CD8-positive, alpha-beta memory T cell (primary cell): ENCODE data around the gene SPOCK1. TPM values are rescaled to one million over a fixed set of nuclear protein-coding genes. Genes with fewer than 3 reads are reported as not detected.

Source experiments
- CTCF ChIA-PET: fragments of 350-600 bp; sonication (Branson Sonifier 250); formaldehyde crosslinking; loops from one replicate; lab custom pipeline; 2021; ENCODE audit warnings: antibody characterized with exemption; lab: Charles Lee
- POLR2A ChIA-PET: fragments of 350-600 bp; sonication (Branson Sonifier 250); formaldehyde crosslinking; loops from one replicate; lab custom pipeline; 2021; ENCODE audit warnings: antibody characterized with exemption; lab: Charles Lee
- DNase-seq, 5 donors: peaks; one replicate each; pipeline versions ENCODE4 v3.0.0 to v3.0.0-alpha.2; 2020 to 2022; ENCODE audit warnings: mixed read lengths in 1 of 5
- H3K27ac ChIP-seq: one replicate; pipeline ENCODE4 v1.7.0; 2013; ENCODE audit warnings: low read depth, mild to moderate bottlenecking, low read length, moderate library complexity
- H3K27me3 ChIP-seq: 2 replicates; pipeline ENCODE4 v1.7.0; 2013; ENCODE audit warnings: low read length, mild to moderate bottlenecking; ENCODE audit not compliant: insufficient read depth, poor library complexity, severe bottlenecking
- H3K36me3 ChIP-seq: 2 replicates; pipeline ENCODE4 v1.7.0; 2013; ENCODE audit warnings: mild to moderate bottlenecking, low read length, moderate library complexity; ENCODE audit not compliant: insufficient read depth
- H3K4me1 ChIP-seq: 2 replicates; pipeline ENCODE4 v1.7.0; 2013; ENCODE audit warnings: mild to moderate bottlenecking, low read length, moderate library complexity; ENCODE audit not compliant: insufficient read depth
- H3K4me3 ChIP-seq: 2 replicates; pipeline ENCODE4 v1.7.0; 2013; ENCODE audit warnings: mild to moderate bottlenecking, low read length
- H3K9me3 ChIP-seq: 2 replicates; pipeline ENCODE4 v1.7.0; 2013; ENCODE audit warnings: mild to moderate bottlenecking, low read length
- H3K27ac Mint-ChIP-seq, 8 donors: one replicate each; pipeline ENCODE4 v1.8.0; 2020 to 2021; ENCODE audit warnings: mixed read lengths in 8 of 8, mild to moderate bottlenecking in 6 of 8, inconsistent platforms in 3 of 8, moderate library complexity in 3 of 8
- H3K27me3 Mint-ChIP-seq, 2 donors: one replicate each; pipeline ENCODE4 v1.8.0; 2020 to 2021; ENCODE audit warnings: mixed read lengths in 2 of 2, mild to moderate bottlenecking in 1 of 2, moderate library complexity in 1 of 2
- H3K36me3 Mint-ChIP-seq, 3 donors: one replicate each; pipeline ENCODE4 v1.8.0; 2020 to 2021; ENCODE audit warnings: mixed read lengths in 3 of 3, inconsistent platforms in 1 of 3, mild to moderate bottlenecking in 1 of 3
- H3K4me1 Mint-ChIP-seq, 3 donors: one replicate each; pipeline ENCODE4 v1.8.0; 2020 to 2021; ENCODE audit warnings: mixed read lengths in 3 of 3, inconsistent platforms in 1 of 3, mild to moderate bottlenecking in 1 of 3
- H3K4me3 Mint-ChIP-seq, 7 donors: one replicate each; pipeline ENCODE4 v1.8.0; 2020 to 2021; ENCODE audit warnings: mixed read lengths in 7 of 7, mild to moderate bottlenecking in 6 of 7, moderate library complexity in 4 of 7, inconsistent platforms in 2 of 7
- H3K9me3 Mint-ChIP-seq, 5 donors: one replicate each; pipeline ENCODE4 v1.8.0; 2020 to 2022; ENCODE audit warnings: mixed read lengths in 5 of 5, mild to moderate bottlenecking in 3 of 5, moderate library complexity in 2 of 5, inconsistent platforms in 1 of 5
- polyA plus RNA-seq: library from polyadenylated mRNA; unstranded; fragments of 300-500 nt; fragmentation: Illumina TruSeq; gene quantifications from one replicate; pipeline ENCODE4 v1.2.3, GENCODE V29; 2021
- total RNA-seq, 2 experiments: library from RNA; stranded (reverse); gene quantifications; one replicate each; pipeline ENCODE4 v1.2.3, GENCODE V29; 2021

Gene SPOCK1
- total and polyA plus RNA-seq, 3 experiments from 2014 or later = not detected

- ChIA-PET CTCF (no interaction called here), POLR2A (no interaction called here)
- Mint-ChIP-seq H3K9me3 (peaks cover 0 to 14% (median 5%) of the 10 kb centered on the region in 5 donors), H3K27me3 (peaks cover 11 to 42% of the 10 kb centered on the region in 2 donors), H3K27ac (no peak overlapping the region), H3K4me3 (no peak overlapping the region), H3K4me1 (no peaks in the 10 kb centered on the region), H3K36me3 (no peaks in the 10 kb centered on the region)
- H3K27ac ChIP-seq = no peak overlapping the region
- H3K27me3 ChIP-seq = no peaks in the 10 kb centered on the region
- H3K9me3 ChIP-seq = no peaks in the 10 kb centered on the region
- H3K4me3 ChIP-seq = no peak overlapping the region
- H3K36me3 ChIP-seq = no peaks in the 10 kb centered on the region
- DNase-seq = no peak
- no peaks in the 10 kb centered on the region for H3K4me1 ChIP-seq
These were observed 16.1 kb upstream of the SPOCK1 start for GRCh38 chr5:137515238-137515637.

GRCh38 chr5:137510671-137511070 lies 11.5 kb upstream of the SPOCK1 start:
- ChIA-PET POLR2A (no interaction called here), CTCF (no interaction called here)
- Mint-ChIP-seq H3K27me3 (peaks cover 7 to 48% of the 10 kb centered on the region in 2 donors), H3K4me3 (no peak overlapping the region), H3K9me3 (peaks cover 0 to 5% (median 0%) of the 10 kb centered on the region in 5 donors), H3K36me3 (no peaks in the 10 kb centered on the region), H3K4me1 (no peaks in the 10 kb centered on the region), H3K27ac (no peak overlapping the region)
- H3K36me3 ChIP-seq = no peaks in the 10 kb centered on the region
- H3K9me3 ChIP-seq = no peaks in the 10 kb centered on the region
- H3K27me3 ChIP-seq = no peaks in the 10 kb centered on the region
- no peak overlapping the region for H3K27ac ChIP-seq
- no peaks in the 10 kb centered on the region for H3K4me1 ChIP-seq
- no peak overlapping the region for H3K4me3 ChIP-seq
- DNase-seq = no peak

- no peak for DNase-seq
- peaks cover 4 to 39% of the 10 kb centered on the region in 2 donors for H3K27me3 Mint-ChIP-seq
- no peaks in the 10 kb centered on the region for H3K4me1 Mint-ChIP-seq
- Histone ChIP-seq H3K4me3 (no peak overlapping the region), H3K4me1 (no peaks in the 10 kb centered on the region), H3K27ac (no peak overlapping the region), H3K36me3 (no peaks in the 10 kb centered on the region), H3K9me3 (no peaks in the 10 kb centered on the region), H3K27me3 (no peaks in the 10 kb centered on the region)
- no peak overlapping the region for H3K4me3 Mint-ChIP-seq
- H3K36me3 Mint-ChIP-seq = no peaks in the 10 kb centered on the region
- POLR2A ChIA-PET = no interaction called here
- CTCF ChIA-PET = no interaction called here
- H3K27ac Mint-ChIP-seq = no peak overlapping the region
- peaks cover 0 to 5% (median 0%) of the 10 kb centered on the region in 5 donors for H3K9me3 Mint-ChIP-seq
These were observed 8.0 kb upstream of the SPOCK1 start for GRCh38 chr5:137507150-137507549.

DNA sequence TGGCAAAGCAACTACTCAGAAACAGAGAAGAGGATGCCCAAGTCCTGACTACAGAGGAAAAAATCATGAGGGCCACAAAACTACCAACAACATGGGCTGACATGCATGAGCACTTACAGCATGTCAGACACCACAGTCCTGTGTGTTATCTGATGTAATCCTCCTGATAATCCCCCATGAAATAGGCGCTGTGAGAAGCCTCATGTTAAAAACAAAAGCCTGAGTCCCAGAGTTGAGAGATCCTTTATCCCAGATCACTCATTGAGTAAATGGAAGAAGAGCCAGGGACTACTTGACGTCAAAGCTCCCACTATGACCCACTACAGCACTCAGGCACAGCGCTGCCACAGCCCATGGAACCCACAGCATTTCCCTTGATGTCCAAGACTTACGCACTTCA lies 7.2 kb upstream of the SPOCK1 start:
- peaks cover 4 to 33% of the 10 kb centered on the region in 2 donors for H3K27me3 Mint-ChIP-seq
- H3K9me3 ChIP-seq = no peaks in the 10 kb centered on the region
- DNase-seq = no peak
- H3K4me1 Mint-ChIP-seq = no peaks in the 10 kb centered on the region
- ChIA-PET CTCF (no interaction called here), POLR2A (no interaction called here)
- no peak overlapping the region for H3K4me3 Mint-ChIP-seq
- H3K27ac ChIP-seq = no peak overlapping the region
- no peaks in the 10 kb centered on the region for H3K36me3 ChIP-seq
- no peak overlapping the region for H3K27ac Mint-ChIP-seq
- no peak overlapping the region for H3K4me3 ChIP-seq
- H3K4me1 ChIP-seq = no peaks in the 10 kb centered on the region
- H3K9me3 Mint-ChIP-seq = no peaks in the 10 kb centered on the region
- no peaks in the 10 kb centered on the region for H3K27me3 ChIP-seq
- no peaks in the 10 kb centered on the region for H3K36me3 Mint-ChIP-seq

DNA sequence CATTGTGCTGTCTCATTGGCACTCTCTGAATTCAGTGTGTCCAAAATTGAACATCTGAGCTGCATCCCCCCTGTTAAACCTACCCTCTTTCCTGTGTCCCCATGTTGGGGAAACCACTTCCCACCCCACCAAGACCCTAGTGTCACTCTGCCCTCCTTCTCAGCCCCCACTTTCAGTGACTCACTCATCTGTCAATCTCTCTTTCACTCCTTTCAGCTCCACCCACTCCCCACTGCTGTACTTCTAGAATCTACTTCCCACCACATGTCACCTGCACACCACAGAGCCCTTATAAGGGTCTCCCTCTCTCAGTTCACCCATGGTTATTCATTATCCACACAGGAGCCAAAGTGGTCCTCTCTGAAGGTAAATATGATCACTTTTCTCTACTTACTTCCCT lies 5.8 kb upstream of the SPOCK1 start:
- H3K4me1 ChIP-seq = no peaks in the 10 kb centered on the region
- peaks cover 12 to 26% of the 10 kb centered on the region in 2 donors for H3K27me3 Mint-ChIP-seq
- ChIA-PET CTCF (no interaction called here), POLR2A (no interaction called here)
- H3K36me3 ChIP-seq = no peaks in the 10 kb centered on the region
- H3K4me3 Mint-ChIP-seq = no peak overlapping the region
- no peaks in the 10 kb centered on the region for H3K9me3 ChIP-seq
- DNase-seq = no peak
- no peaks in the 10 kb centered on the region for H3K4me1 Mint-ChIP-seq
- peaks cover 0 to 2% (median 0%) of the 10 kb centered on the region in 5 donors for H3K9me3 Mint-ChIP-seq
- no peak overlapping the region for H3K4me3 ChIP-seq
- no peaks in the 10 kb centered on the region for H3K36me3 Mint-ChIP-seq
- peak overlapping the region in 1 of 8 donors; percentile 22 for H3K27ac Mint-ChIP-seq
- H3K27me3 ChIP-seq = no peaks in the 10 kb centered on the region
- H3K27ac ChIP-seq = no peak overlapping the region

DNA sequence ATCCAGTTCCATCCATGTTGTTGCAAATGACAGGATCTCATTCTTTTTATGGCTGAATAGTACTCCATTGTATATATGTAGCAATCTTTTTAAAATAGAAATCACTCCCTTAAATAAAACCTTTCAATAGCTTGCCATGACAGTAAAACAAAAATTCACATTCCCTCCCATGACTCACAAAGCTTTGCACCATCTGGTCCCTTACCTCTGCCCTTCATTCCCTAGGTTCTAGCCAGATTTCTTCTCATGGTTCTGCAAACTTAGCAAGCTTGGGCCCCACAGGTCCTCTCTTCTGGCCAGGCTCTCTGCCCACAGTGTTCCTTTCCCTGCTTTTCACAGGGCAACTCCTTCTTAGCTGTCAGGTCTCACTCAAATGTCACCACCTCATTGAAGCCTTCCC lies 4.3 kb upstream of the SPOCK1 start:
- Mint-ChIP-seq H3K27ac (no peak overlapping the region), H3K4me3 (no peak overlapping the region), H3K9me3 (peaks cover 0 to 2% (median 0%) of the 10 kb centered on the region in 5 donors), H3K4me1 (no peaks in the 10 kb centered on the region), H3K36me3 (no peaks in the 10 kb centered on the region), H3K27me3 (peaks cover 12 to 19% of the 10 kb centered on the region in 2 donors)
- no peak overlapping the region for H3K27ac ChIP-seq
- no peaks in the 10 kb centered on the region for H3K4me1 ChIP-seq
- ChIA-PET POLR2A (no interaction called here), CTCF (no interaction called here)
- no peaks in the 10 kb centered on the region for H3K36me3 ChIP-seq
- no peaks in the 10 kb centered on the region for H3K9me3 ChIP-seq
- H3K4me3 ChIP-seq = no peak overlapping the region
- DNase-seq = no peak
- H3K27me3 ChIP-seq = no peaks in the 10 kb centered on the region

- H3K9me3 Mint-ChIP-seq = peaks cover 0 to 2% (median 0%) of the 10 kb centered on the region in 5 donors
- peaks cover 10 to 19% of the 10 kb centered on the region in 2 donors for H3K27me3 Mint-ChIP-seq
- POLR2A ChIA-PET = no interaction called here
- no peaks in the 10 kb centered on the region for H3K9me3 ChIP-seq
- H3K36me3 ChIP-seq = no peaks in the 10 kb centered on the region
- CTCF ChIA-PET = no interaction called here
- no peaks in the 10 kb centered on the region for H3K27me3 ChIP-seq
- H3K27ac Mint-ChIP-seq = no peak overlapping the region
- H3K27ac ChIP-seq = no peak overlapping the region
- H3K4me3 Mint-ChIP-seq = no peak overlapping the region
- DNase-seq = no peak
- no peaks in the 10 kb centered on the region for H3K36me3 Mint-ChIP-seq
- no peak overlapping the region for H3K4me3 ChIP-seq
- no peaks in the 10 kb centered on the region for H3K4me1 ChIP-seq
- no peaks in the 10 kb centered on the region for H3K4me1 Mint-ChIP-seq
These were observed 3.5 kb upstream of the SPOCK1 start for GRCh38 chr5:137502632-137503031.

DNA sequence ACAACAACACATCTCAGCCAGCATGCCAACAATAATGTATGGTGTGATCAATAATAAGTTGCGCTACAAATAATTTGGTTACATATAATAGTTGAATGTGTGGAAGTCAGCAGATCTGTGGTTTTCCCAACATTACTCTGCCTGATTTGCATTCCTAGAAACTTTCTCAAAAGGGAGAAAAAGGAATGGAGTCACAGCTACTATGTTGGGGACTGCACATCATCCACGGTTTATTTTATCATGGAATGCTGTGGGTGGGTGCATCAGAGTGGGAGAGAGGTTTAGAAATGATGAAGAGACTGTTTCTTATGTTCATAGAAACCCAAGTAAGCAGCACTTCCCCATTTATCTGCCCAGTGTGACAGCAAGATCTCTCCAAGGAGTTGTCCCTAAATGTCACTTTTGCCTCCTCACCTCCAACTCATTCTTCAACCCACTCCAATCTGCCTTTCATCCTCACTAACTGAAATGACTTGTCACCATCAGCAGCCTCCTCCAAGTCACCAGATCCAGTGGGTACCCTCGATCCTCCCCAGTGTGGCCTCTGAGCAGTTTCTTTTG lies 2.8 kb upstream of the SPOCK1 start:
- no peaks in the 10 kb centered on the region for H3K4me1 ChIP-seq
- POLR2A ChIA-PET = no interaction called here
- no peak overlapping the region for H3K27ac ChIP-seq
- H3K36me3 Mint-ChIP-seq = no peaks in the 10 kb centered on the region
- no peaks in the 10 kb centered on the region for H3K27me3 ChIP-seq
- no peak overlapping the region for H3K4me3 Mint-ChIP-seq
- no peaks in the 10 kb centered on the region for H3K36me3 ChIP-seq
- peaks cover 11 to 20% of the 10 kb centered on the region in 2 donors for H3K27me3 Mint-ChIP-seq
- DNase-seq = no peak
- H3K27ac Mint-ChIP-seq = no peak overlapping the region
- peaks cover 0 to 2% (median 0%) of the 10 kb centered on the region in 5 donors for H3K9me3 Mint-ChIP-seq
- no peaks in the 10 kb centered on the region for H3K9me3 ChIP-seq
- H3K4me1 Mint-ChIP-seq = no peaks in the 10 kb centered on the region
- CTCF ChIA-PET = no interaction called here
- no peak overlapping the region for H3K4me3 ChIP-seq
